ENCODE data around the gene ATAD1.

DNA sequence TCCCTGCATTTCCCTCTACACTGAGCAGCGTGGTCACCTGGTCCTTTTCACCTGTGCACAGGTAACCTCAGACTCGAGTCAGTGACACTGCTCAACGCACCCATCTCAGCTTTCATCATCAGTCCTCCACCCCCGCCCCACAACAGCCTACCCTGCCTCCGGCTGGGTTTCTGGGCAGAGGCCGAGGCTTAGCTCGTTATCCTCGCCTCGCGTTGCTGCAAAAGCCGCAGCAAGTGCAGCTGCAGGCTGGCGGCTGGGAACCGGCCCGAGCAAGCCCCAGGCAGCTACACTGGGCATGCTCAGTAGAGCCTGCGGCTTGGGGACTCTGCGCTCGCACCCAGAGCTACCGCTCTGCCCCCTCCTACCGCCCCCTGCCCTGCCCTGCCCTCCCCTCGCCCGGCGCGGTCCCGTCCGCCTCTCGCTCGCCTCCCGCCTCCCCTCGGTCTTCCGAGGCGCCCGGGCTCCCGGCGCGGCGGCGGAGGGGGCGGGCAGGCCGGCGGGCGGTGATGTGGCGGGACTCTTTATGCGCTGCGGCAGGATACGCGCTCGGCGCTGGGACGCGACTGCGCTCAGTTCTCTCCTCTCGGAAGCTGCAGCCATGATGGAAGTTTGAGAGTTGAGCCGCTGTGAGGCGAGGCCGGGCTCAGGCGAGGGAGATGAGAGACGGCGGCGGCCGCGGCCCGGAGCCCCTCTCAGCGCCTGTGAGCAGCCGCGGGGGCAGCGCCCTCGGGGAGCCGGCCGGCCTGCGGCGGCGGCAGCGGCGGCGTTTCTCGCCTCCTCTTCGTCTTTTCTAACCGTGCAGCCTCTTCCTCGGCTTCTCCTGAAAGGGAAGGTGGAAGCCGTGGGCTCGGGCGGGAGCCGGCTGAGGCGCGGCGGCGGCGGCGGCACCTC is 45.3 kb upstream of the ATAD1 start, which contains the start of the genes KLLN and PTEN:
- TF ChIP-seq CTCF (IDR thresholded peaks at IDR 0.05; ENCODE audit: low read depth, low read length) (no peak), EZH2phosphoT487 (IDR thresholded peaks at IDR 0.05; ENCODE audit: low read depth) (no peak)
